Activated naive CD4-positive, alpha-beta T cell treated with anti-CD3 and anti-CD28 coated beads, Interleukin-2, amount 50 U/mL, for 72 hours (primary cell): ENCODE measurements around the gene TRIM58. TPM values are rescaled to one million over a fixed set of nuclear protein-coding genes. Genes with fewer than 3 reads are reported as not detected.

ENCODE experiments used
- ATAC-seq, 2 donors: fragments of 150-1000 bp; cut with Tn5 transposase; 2 replicates each; pipeline ENCODE4 v1.10.0; 2021; ENCODE audit warnings: mild to moderate bottlenecking in 2 of 2, moderate library complexity in 2 of 2
- DNase-seq, 2 donors: peaks; one replicate each; pipeline ENCODE4 v3.0.0; 2021 to 2022; ENCODE audit warnings: low spot score in 2 of 2
- H3K27ac Mint-ChIP-seq, 2 donors: one replicate each; pipeline ENCODE4 v1.8.0; 2022; ENCODE audit warnings: mild to moderate bottlenecking in 2 of 2, mixed read lengths in 2 of 2
- H3K36me3 Mint-ChIP-seq, 2 donors: one replicate each; pipeline ENCODE4 v1.8.0; 2022; ENCODE audit warnings: mixed read lengths in 2 of 2
- H3K9me3 Mint-ChIP-seq, 2 donors: one replicate each; pipeline ENCODE4 v1.8.0; 2022; ENCODE audit warnings: mixed read lengths in 2 of 2
- total RNA-seq, 2 donors: library from RNA; stranded (reverse); gene quantifications; one replicate each; pipeline ENCODE4 v1.2.3, GENCODE V29; 2022

TRIM58 gene
- total RNA-seq, 2 donors from 2014 or later = 0.10 TPM; not detected in 1

GRCh38 chr1:247857985-247858619 lies 1.1 kb downstream of the TRIM58 start:
- DNase-seq (no peak), ATAC-seq (no peak)
- H3K27ac Mint-ChIP-seq = no peak overlapping the region
- peaks cover 0 to 10% of the 10 kb centered on the region in 2 donors for H3K36me3 Mint-ChIP-seq
- H3K9me3 Mint-ChIP-seq = no peaks in the 10 kb centered on the region

- Mint-ChIP-seq H3K27ac (no peak overlapping the region), H3K36me3 (peaks cover 0 to 4% of the 10 kb centered on the region in 2 donors), H3K9me3 (no peaks in the 10 kb centered on the region)
- DNase-seq (no peak), ATAC-seq (no peak)
These were observed 5.8 kb downstream of the TRIM58 start for GRCh38 chr1:247862756-247863155.

GRCh38 chr1:247864644-247865043 lies 7.7 kb downstream of the TRIM58 start:
- DNase-seq = no peak
- H3K9me3 Mint-ChIP-seq = peaks cover 4% of the 10 kb centered on the region in 2 donors
- H3K27ac Mint-ChIP-seq = no peak overlapping the region
- no peak for ATAC-seq
- no peaks in the 10 kb centered on the region for H3K36me3 Mint-ChIP-seq

GRCh38 chr1:247865416-247865815 lies 8.4 kb downstream of the TRIM58 start:
- H3K9me3 Mint-ChIP-seq = peaks cover 7 to 8% of the 10 kb centered on the region in 2 donors
- ATAC-seq = no peak
- H3K27ac Mint-ChIP-seq = no peak overlapping the region
- no peak for DNase-seq
- H3K36me3 Mint-ChIP-seq = no peaks in the 10 kb centered on the region

- ATAC-seq (no peak), DNase-seq (no peak)
- Mint-ChIP-seq H3K9me3 (no peaks in the 10 kb centered on the region), H3K27ac (no peak overlapping the region), H3K36me3 (no peaks in the 10 kb centered on the region)
These were observed 26.4 kb downstream of the TRIM58 start for GRCh38 chr1:247883346-247883745.

- ATAC-seq (no peak), DNase-seq (no peak)
- Mint-ChIP-seq H3K27ac (no peak overlapping the region), H3K36me3 (no peaks in the 10 kb centered on the region), H3K9me3 (no peaks in the 10 kb centered on the region)
These were observed 27.9 kb downstream of the TRIM58 start for GRCh38 chr1:247884797-247885413.

- DNase-seq (no peak), ATAC-seq (no peak)
- peaks cover 0 to 24% of the 10 kb centered on the region in 2 donors for H3K36me3 Mint-ChIP-seq
- H3K27ac Mint-ChIP-seq = no peak within 1 kb of the TSS
- peaks cover 0 to 13% of the 10 kb centered on the region in 2 donors for H3K9me3 Mint-ChIP-seq
These were observed 38.2 kb downstream of the TRIM58 start, which contains the start of gene OR2W3 for GRCh38 chr1:247895163-247895637. TSS of gene OR2W3 (plus strand) at chr1:247895587. CDS start at chr1:247895587, 0 bp downstream.

GRCh38 chr1:247895976-247896375 lies 39.0 kb downstream of the TRIM58 start:
- no peak for ATAC-seq

GRCh38 chr1:247904122-247904521 lies 47.1 kb downstream of the TRIM58 start:
- Mint-ChIP-seq H3K27ac (peak overlapping the region in 1 of 2 donors; percentile 37), H3K9me3 (peaks cover 10 to 14% of the 10 kb centered on the region in 2 donors), H3K36me3 (peaks cover 21 to 29% of the 10 kb centered on the region in 2 donors)
- no peak for ATAC-seq
- DNase-seq = no peak

More at GRCh38 chr1:247895976-247896375, 39.0 kb downstream of the TRIM58 start:
- H3K36me3 Mint-ChIP-seq = peaks cover 0 to 24% of the 10 kb centered on the region in 2 donors
- no peak for DNase-seq
- H3K27ac Mint-ChIP-seq = no peak overlapping the region
- H3K9me3 Mint-ChIP-seq = peaks cover 0 to 13% of the 10 kb centered on the region in 2 donors

GRCh38 chr1:247905181-247905580 lies 48.2 kb downstream of the TRIM58 start:
- no peak for ATAC-seq
- H3K27ac Mint-ChIP-seq = no peak overlapping the region
- DNase-seq = no peak

GRCh38 chr1:247905910-247906503 lies 49.0 kb downstream of the TRIM58 start:
- no peak for DNase-seq
- Mint-ChIP-seq H3K9me3 (peaks cover 10 to 14% of the 10 kb centered on the region in 2 donors), H3K36me3 (peaks cover 22 to 29% of the 10 kb centered on the region in 2 donors), H3K27ac (peak overlapping the region; percentile 87 to 88)
- no peak for ATAC-seq

More at GRCh38 chr1:247905181-247905580, 48.2 kb downstream of the TRIM58 start:
- Mint-ChIP-seq H3K36me3 (peaks cover 22 to 29% of the 10 kb centered on the region in 2 donors), H3K9me3 (peaks cover 10 to 14% of the 10 kb centered on the region in 2 donors)

- DNase-seq = peak in 1 of 2 donors; percentile 24
- peak; percentile 91 to 98 for ATAC-seq
- Mint-ChIP-seq H3K36me3 (peaks cover 22 to 29% of the 10 kb centered on the region in 2 donors), H3K27ac (peak overlapping the region; percentile 87 to 88), H3K9me3 (peaks cover 10 to 14% of the 10 kb centered on the region in 2 donors)
These were observed 49.6 kb downstream of the TRIM58 start for GRCh38 chr1:247906504-247907047.

- Mint-ChIP-seq H3K9me3 (peaks cover 10 to 14% of the 10 kb centered on the region in 2 donors), H3K36me3 (peaks cover 22 to 29% of the 10 kb centered on the region in 2 donors), H3K27ac (no peak overlapping the region)
- DNase-seq (no peak), ATAC-seq (no peak)
These were observed 51.8 kb downstream of the TRIM58 start for GRCh38 chr1:247908766-247909165.

- Mint-ChIP-seq H3K27ac (no peak overlapping the region), H3K9me3 (no peaks in the 10 kb centered on the region), H3K36me3 (peaks cover 0 to 5% of the 10 kb centered on the region in 2 donors)
- no peak for ATAC-seq
- no peak for DNase-seq
These were observed 56.8 kb downstream of the TRIM58 start for GRCh38 chr1:247913786-247914185.

GRCh38 chr1:247914941-247915662 lies 58.1 kb downstream of the TRIM58 start:
- no peaks in the 10 kb centered on the region for H3K9me3 Mint-ChIP-seq
- no peak overlapping the region for H3K27ac Mint-ChIP-seq
- ATAC-seq (no peak), DNase-seq (no peak)
- no peaks in the 10 kb centered on the region for H3K36me3 Mint-ChIP-seq

- Mint-ChIP-seq H3K27ac (no peak within 1 kb of the TSS), H3K36me3 (no peaks in the 10 kb centered on the region)
- no peak for ATAC-seq
These were observed 63.0 kb downstream of the TRIM58 start, which contains the start of gene OR2T8 for GRCh38 chr1:247919952-247920351. TSS of gene OR2T8 (plus strand) at chr1:247920252. CDS start at chr1:247921018, 766 bp downstream.

More at GRCh38 chr1:247919952-247920351, 63.0 kb downstream of the TRIM58 start, which contains the start of gene OR2T8:
- no peaks in the 10 kb centered on the region for H3K9me3 Mint-ChIP-seq
- DNase-seq = no peak
